Epithelial cell of esophagus (primary cell): ENCODE measurements around the gene CDK14.
A peak's percentile ranks its signal among the peaks of the same experiment; 100 is the strongest.

Source experiments
- DNase-seq: peaks from one replicate; pipeline ENCODE4 v3.0.0; 2010; ENCODE audit warnings: low read depth
- H3K4me3 ChIP-seq: 2 replicates; pipeline ENCODE4 v1.5.1; 2011; ENCODE audit warnings: mild to moderate bottlenecking, low read length, control low read depth
- CTCF ChIP-seq: IDR thresholded peaks from 2 replicates; pipeline ENCODE4 v1.5.1; 2011; ENCODE audit warnings: low read depth, mild to moderate bottlenecking, low read length, control low read depth, inconsistent platforms; ENCODE audit not compliant: insufficient read depth; ENCODE audit errors: missing control alignments

The CDK14 gene

GRCh38 chr7:90817846-90818245, 221.7 kb downstream of the CDK14 start:
- no peak for DNase-seq
- no peak for TF ChIP-seq CTCF
- no peak overlapping the region for H3K4me3 ChIP-seq

GRCh38 chr7:90818341-90818740, 222.2 kb downstream of the CDK14 start:
- TF ChIP-seq CTCF, result no peak

DNA sequence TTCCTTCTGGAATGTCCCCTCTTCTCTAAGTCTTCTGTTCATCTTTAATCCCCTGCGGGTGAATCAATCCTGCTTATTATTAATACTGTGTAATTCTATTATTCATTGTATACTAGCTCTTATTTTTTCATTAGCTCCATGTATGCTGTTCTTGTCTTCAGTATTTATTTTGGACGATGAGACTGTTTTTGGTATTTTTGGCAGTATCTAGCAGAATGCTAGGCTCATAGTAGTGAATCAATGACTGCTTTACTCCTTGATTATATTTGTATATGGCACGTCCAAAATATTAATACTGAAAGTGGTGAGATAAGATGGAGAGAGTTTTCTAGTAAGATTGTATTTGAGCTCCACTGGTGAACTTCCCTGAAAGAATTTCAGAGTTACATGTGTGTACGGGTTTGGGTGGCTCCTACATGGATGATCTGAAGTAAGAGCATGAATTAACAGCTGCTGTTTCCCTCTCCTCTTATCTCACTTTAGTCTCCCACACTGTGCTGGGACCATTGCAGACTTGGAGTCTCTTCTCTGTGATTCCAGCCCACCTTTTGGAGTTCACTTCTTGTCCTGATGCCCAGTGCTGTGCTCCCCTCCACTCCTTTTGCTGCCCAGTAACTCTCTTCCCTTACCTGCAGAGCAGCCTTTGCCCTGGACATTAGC, 226.0 kb downstream of the CDK14 start:
- TF ChIP-seq CTCF, result no peak
- no peak for DNase-seq
- no peak overlapping the region for H3K4me3 ChIP-seq

More at GRCh38 chr7:90818341-90818740, 222.2 kb downstream of the CDK14 start:
- H3K4me3 ChIP-seq, result no peak overlapping the region
- no peak for DNase-seq

DNA sequence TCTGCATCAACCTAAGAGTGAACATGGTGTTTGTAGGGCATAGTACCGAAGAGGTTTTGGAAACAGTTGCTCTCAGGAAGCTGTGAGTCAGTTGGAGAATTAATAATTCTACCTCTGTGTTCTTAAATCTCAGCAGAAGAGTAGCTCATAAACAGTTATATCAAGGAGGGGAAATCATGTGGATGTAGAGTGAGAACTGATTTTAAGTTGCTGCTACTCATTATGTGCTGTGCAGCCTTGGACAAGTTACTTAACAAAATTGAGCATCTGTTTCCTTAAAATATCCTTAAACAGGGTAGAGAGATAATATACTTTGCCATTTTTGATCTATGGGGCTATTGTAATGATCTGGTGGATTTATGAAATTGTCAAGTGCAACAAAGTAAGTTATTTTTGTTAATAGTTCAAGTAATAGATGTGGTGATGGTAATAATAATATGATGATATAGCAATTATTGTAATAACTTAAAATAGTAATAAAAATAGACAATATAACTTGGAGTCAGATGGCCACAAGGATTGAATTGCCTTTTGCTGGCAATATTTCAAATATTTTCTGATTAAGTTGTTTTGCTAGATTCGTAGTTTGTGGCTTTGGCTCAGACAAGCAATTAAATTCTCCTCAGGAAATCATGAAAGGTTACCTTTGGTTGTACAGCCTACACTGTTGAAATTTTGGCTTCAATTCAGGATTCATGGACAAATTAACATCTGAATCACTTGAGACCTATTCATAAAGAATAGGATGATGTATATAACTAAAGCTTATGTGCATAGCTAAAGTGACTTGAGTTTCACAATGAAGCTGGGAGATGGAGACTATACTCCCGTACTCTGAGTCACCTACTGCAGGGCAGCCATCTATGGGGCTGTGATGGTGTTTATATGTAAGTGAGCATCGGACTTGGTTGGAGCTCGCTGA, 228.5 kb downstream of the CDK14 start:
- no peak overlapping the region for H3K4me3 ChIP-seq
- peak; percentile 80 for DNase-seq
- TF ChIP-seq CTCF, result no peak

GRCh38 chr7:90825779-90826178, 229.7 kb downstream of the CDK14 start:
- no peak for TF ChIP-seq CTCF
- H3K4me3 ChIP-seq, result no peak overlapping the region
- DNase-seq, result no peak

GRCh38 chr7:90828601-90829000, 232.5 kb downstream of the CDK14 start:
- TF ChIP-seq CTCF, result no peak
- H3K4me3 ChIP-seq, result no peak overlapping the region
- DNase-seq, result peak; percentile 9
